NK-92 treated with Interleukin-12 subunit alpha and Interleukin-12 subunit beta, amount 100 ng/mL, for 24 hours (cell line): ENCODE measurements around the gene JMY.

Experiments used
- DNase-seq: peaks from one replicate; lab custom pipeline; 2025; lab: John Stamatoyannopoulos, UW

The JMY gene

GRCh38 chr5:79287907-79288306 is 52.0 kb downstream of the JMY start:
- DNase-seq: no peak

GRCh38 chr5:79295029-79295428 is 59.1 kb downstream of the JMY start:
- DNase-seq: no peak

- DNase-seq: no peak
These were observed 61.7 kb downstream of the JMY start for GRCh38 chr5:79297661-79298060.

- DNase-seq: no peak
These were observed 65.2 kb downstream of the JMY start for GRCh38 chr5:79301046-79301712.

GRCh38 chr5:79302454-79302853 is 66.5 kb downstream of the JMY start:
- no peak for DNase-seq

GRCh38 chr5:79305706-79306105 is 69.8 kb downstream of the JMY start:
- no peak for DNase-seq

- no peak for DNase-seq
These were observed 83.1 kb downstream of the JMY start for GRCh38 chr5:79318935-79319614.

GRCh38 chr5:79329453-79329852 is 93.5 kb downstream of the JMY start:
- no peak for DNase-seq

GRCh38 chr5:79330071-79330470 is 94.1 kb downstream of the JMY start:
- DNase-seq: no peak

GRCh38 chr5:79333852-79334557 is 98.1 kb downstream of the JMY start:
- no peak for DNase-seq

- peak; percentile 22 for DNase-seq
These were observed 110.5 kb downstream of the JMY start for GRCh38 chr5:79346420-79346824.

GRCh38 chr5:79349047-79349446 is 113.1 kb downstream of the JMY start:
- no peak for DNase-seq

GRCh38 chr5:79349881-79350280 is 114.0 kb downstream of the JMY start:
- DNase-seq: no peak

GRCh38 chr5:79357398-79357797 is 121.5 kb downstream of the JMY start:
- DNase-seq: no peak
